HepG2 (cell line): ENCODE results near the gene NTM. TPM values are rescaled to one million over a fixed set of nuclear protein-coding genes. Genes with fewer than 3 reads are reported as not detected.

Experiments
- ATAC-seq: fragments of 200-7000 bp; cut with Tn5 transposase; 3 replicates; pipeline ENCODE4 v1.9.1; 2020; ENCODE audit warnings: mild to moderate bottlenecking, moderate library complexity
- BruUV-seq: library from RNA; stranded (reverse); fragments of 400-500 nt; replicated peaks from 2 replicates; lab custom pipeline; 2021; lab: Mats Ljungman, UMichigan
- CTCF ChIA-PET: fragments of 300-600 bp; formaldehyde crosslinking; extraction: SDS; loops from one replicate; lab custom pipeline; 2021; ENCODE audit warnings: low total read pairs, inconsistent platforms, low intra/inter-chr PET ratio; lab: Yijun Ruan, JAX
- POLR2A ChIA-PET: fragments of 350-600 bp; sonication (Branson Sonifier 250); formaldehyde crosslinking; loops from one replicate; lab custom pipeline; 2020; ENCODE audit warnings: antibody characterized with exemption, inconsistent platforms; lab: Yijun Ruan, JAX
- DNase-seq: peaks from one replicate; pipeline ENCODE4 v3.0.0-alpha.2; 2015; ENCODE audit warnings: low spot score
- FAIRE-seq: peaks from 3 replicates; lab custom pipeline; 2011; peaks lifted over from hg19 to GRCh38; lab: Jason Lieb, UNC
- H2AFZ ChIP-seq: one replicate; pipeline ENCODE4 v1.6.1; 2011; ENCODE audit warnings: low read length, inconsistent platforms
- H3K27ac ChIP-seq: fragments of 300-600 bp; 3 replicates; pipeline ENCODE4 v1.8.0; 2011; ENCODE audit warnings: mixed run types, mild to moderate bottlenecking, mixed read lengths, low read length, inconsistent platforms; ENCODE audit not compliant: insufficient read depth; ENCODE audit errors: extremely low read length
- H3K27me3 ChIP-seq, 2 experiments: fragments of 200-600 bp in 1 of 2; 2 replicates in 1 of 2; 3 replicates in 1 of 2; pipeline versions ENCODE4 v1.6.0 to v1.8.0; 2011; ENCODE audit warnings: low read length in 2 of 2, mild to moderate bottlenecking in 2 of 2, moderate library complexity in 2 of 2, inconsistent platforms in 1 of 2; ENCODE audit not compliant: insufficient read depth in 2 of 2, control insufficient read depth in 1 of 2
- H3K36me3 ChIP-seq, 2 experiments: fragments of 200-600 bp in 1 of 2; replicated peaks in 1 of 2; 2 replicates in 1 of 2; 3 replicates in 1 of 2; pipeline versions ENCODE4 v1.5.1 to v1.8.0; 2011; ENCODE audit warnings: low read length in 2 of 2, inconsistent platforms in 1 of 2; ENCODE audit not compliant: insufficient read depth in 2 of 2, control insufficient read depth in 1 of 2
- H3K4me1 ChIP-seq: 2 replicates; pipeline ENCODE4 v1.5.1; 2012; ENCODE audit warnings: low read length, inconsistent platforms; ENCODE audit not compliant: insufficient read depth
- H3K4me2 ChIP-seq: 2 replicates; pipeline ENCODE4 v1.6.0; 2011; ENCODE audit warnings: low read depth, low read length, inconsistent platforms
- H3K4me3 ChIP-seq, 3 experiments: fragments of 200-600 bp in 1 of 3; sonication (generic), shearing (Covaris generic) in 1 of 3; replicated peaks in 1 of 3; 2 replicates each; pipeline ENCODE4 v1.5.1; 2011 to 2016; ENCODE audit warnings: low read length in 3 of 3, inconsistent platforms in 2 of 3, low read depth in 2 of 3, mild to moderate bottlenecking in 2 of 3, control low read depth in 1 of 3, mixed read lengths in 1 of 3; ENCODE audit not compliant: insufficient read depth in 1 of 3
- H3K79me2 ChIP-seq: one replicate; pipeline ENCODE4 v1.6.1; 2011; ENCODE audit warnings: low read length, inconsistent platforms; ENCODE audit not compliant: insufficient read depth
- H3K9ac ChIP-seq: 2 replicates; pipeline ENCODE4 v1.6.0; 2011; ENCODE audit warnings: mild to moderate bottlenecking, low read depth, low read length, inconsistent platforms; ENCODE audit not compliant: insufficient read depth
- H3K9me3 ChIP-seq: 2 replicates; pipeline ENCODE4 v1.5.1; 2012; ENCODE audit warnings: mild to moderate bottlenecking, low read length
- H4K20me1 ChIP-seq: 2 replicates; pipeline ENCODE4 v1.6.0; 2011; ENCODE audit warnings: inconsistent platforms, mild to moderate bottlenecking, low read length, moderate library complexity; ENCODE audit not compliant: insufficient read depth
- ARID3A ChIP-seq: IDR thresholded peaks from 2 replicates; pipeline ENCODE4 v1.6.1; 2012; ENCODE audit warnings: low read depth, low read length, improper control_type of control experiment
- CENPX ChIP-seq: sonication (generic); formaldehyde crosslinking; IDR thresholded peaks from 2 replicates; pipeline ENCODE4 v1.9.0; 2021; ENCODE audit warnings: mild to moderate bottlenecking, missing genetic modification reagents, moderate library complexity
- DPF2 ChIP-seq: sonication (generic); formaldehyde crosslinking; IDR thresholded peaks from 2 replicates; pipeline ENCODE4 v1.4.0; 2020; ENCODE audit warnings: mild to moderate bottlenecking, low read depth, missing genetic modification reagents, borderline replicate concordance
- HNF1A ChIP-seq, 2 experiments: sonication (generic) in 1 of 2; formaldehyde crosslinking in 1 of 2; IDR thresholded peaks; 2 replicates each; pipeline versions ENCODE4 v1.4.0 to v1.6.1; 2016 to 2020; ENCODE audit warnings: borderline replicate concordance in 1 of 2, low read depth in 1 of 2, mild to moderate bottlenecking in 1 of 2, missing genetic modification reagents in 1 of 2
- HNRNPL ChIP-seq: fragments of 200-400 bp; formaldehyde crosslinking; IDR thresholded peaks from 2 replicates; pipeline ENCODE4 v1.6.1; 2017; ENCODE audit warnings: mild to moderate bottlenecking, low read depth, low read length
- MXD4 ChIP-seq: IDR thresholded peaks from 2 replicates; pipeline ENCODE4 v1.6.1; 2016; ENCODE audit warnings: mild to moderate bottlenecking, missing biosample characterization, missing genetic modification reagents
- NFYB ChIP-seq: sonication (generic); formaldehyde crosslinking; IDR thresholded peaks from 2 replicates; pipeline ENCODE4 v1.4.0; 2020; ENCODE audit warnings: missing genetic modification reagents
- PCBP2 ChIP-seq: fragments of 200-400 bp; formaldehyde crosslinking; optimal IDR thresholded peaks from 2 replicates; pipeline ENCODE3; 2018; ENCODE audit warnings: low read length, low read depth; ENCODE audit not compliant: poor library complexity, severe bottlenecking
- SALL2 ChIP-seq: sonication (generic); formaldehyde crosslinking; IDR thresholded peaks from 2 replicates; pipeline ENCODE4 v1.8.1; 2023; ENCODE audit warnings: mild to moderate bottlenecking, missing genetic modification reagents, inconsistent platforms
- TFAP4 ChIP-seq: sonication (generic); IDR thresholded peaks from 2 replicates; pipeline ENCODE4 v1.6.1; 2016; ENCODE audit warnings: low read depth, borderline replicate concordance
- ZNF143 ChIP-seq: sonication (generic); formaldehyde crosslinking; IDR thresholded peaks from 2 replicates; pipeline ENCODE4 v1.4.0; 2020; ENCODE audit warnings: missing genetic modification reagents
- ZNF292 ChIP-seq: sonication (generic); formaldehyde crosslinking; IDR thresholded peaks from 2 replicates; pipeline ENCODE4 v1.8.1; 2022; ENCODE audit warnings: mild to moderate bottlenecking, low read depth, missing genetic modification reagents, borderline replicate concordance
- ZNF362 ChIP-seq: sonication (generic); formaldehyde crosslinking; IDR thresholded peaks from 2 replicates; pipeline ENCODE4 v1.4.0; 2020; ENCODE audit warnings: missing genetic modification reagents, mild to moderate bottlenecking, borderline replicate concordance
- ZSCAN22 ChIP-seq: sonication (generic); formaldehyde crosslinking; IDR thresholded peaks from 2 replicates; pipeline ENCODE4 v1.4.0; 2020; ENCODE audit warnings: mild to moderate bottlenecking, missing genetic modification reagents
- WGBS: methylation state at CpG from one replicate; pipeline ENCODE4 v1.1.6; 2017; ENCODE audit warnings: low lambda C conversion rate; 5-methylcytosine and 5-hydroxymethylcytosine counted together
- in situ Hi-C: cut with HindIII; loops from 2 replicates; pipeline ENCODE4 v1.10.0; 2017; ENCODE audit warnings: low pct_unique_long_range_greater_than_20kb; ENCODE audit not compliant: extremely low pct_ligation_motif_present
- intact Hi-C: fragments of 100-400 bp; cut with micrococcal nuclease; formaldehyde crosslinking; loops from one replicate; pipeline ENCODE4 v1.10.0; 2022; ENCODE audit not compliant: unreplicated experiment
- polyA plus RNA-seq, 8 experiments: library from polyadenylated mRNA; depleted of rRNA in 3 of 8; stranded (reverse) in 7 of 8; unstranded in 1 of 8; fragments of >200 nt; fragmentation: Illumina TruSeq in 4 of 8; extraction: Trizol in 4 of 8; gene quantifications; 2 replicates each; pipeline versions ENCODE4 v1.2.1 to v1.2.3, GENCODE V29; 2011 to 2016; ENCODE audit warnings: low read depth in 4 of 8, missing spikeins in 1 of 8, mixed read lengths in 1 of 8; ENCODE audit not compliant: insufficient read depth in 1 of 8
- total RNA-seq, 5 experiments: library from RNA; depleted of rRNA; stranded (reverse); fragments of >200 nt; fragmentation: Illumina TruSeq; extraction: Trizol; gene quantifications; 2 replicates each; pipeline ENCODE4 v1.2.3, GENCODE V29; 2016; ENCODE audit warnings: low read depth in 1 of 5

Gene NTM
- total and polyA plus RNA-seq, 2 of the 13 experiments (the other 11 are each of a cell fraction or from before 2014, with no cell fraction given) = not detected

GRCh38 chr11:132072044-132072857, 701.8 kb downstream of the NTM start:
- Histone ChIP-seq H3K27ac (no peak overlapping the region), H4K20me1 (no peaks in the 10 kb centered on the region), H3K9ac (no peak overlapping the region), H3K9me3 (peaks cover 41% of the 10 kb centered on the region), H3K27me3 (no peaks in the 10 kb centered on the region), H3K4me2 (no peak overlapping the region), H2AFZ (no peak overlapping the region), H3K79me2 (no peaks in the 10 kb centered on the region), H3K4me1 (no peaks in the 10 kb centered on the region), H3K36me3 (no peaks in the 10 kb centered on the region), H3K4me3 (no peak overlapping the region)
- DNase-seq (no peak), FAIRE-seq (no peak), ATAC-seq (no peak)
- 8% methylated on average over 6 of the region's 6 CpGs for WGBS
- in situ Hi-C loops (no loop called here), intact Hi-C loops (no loop called here)
- BruUV-seq = no TSS peak
- CTCF ChIA-PET = no interaction called here
- TF ChIP-seq ZNF362 (CRISPR knock-in tag) (no peak), TFAP4 (no peak), HNRNPL (no peak), PCBP2 (no peak), SALL2 (no peak), MXD4 (CRISPR knock-in tag) (no peak), CENPX (CRISPR knock-in tag) (no peak), NFYB (no peak), ZNF292 (CRISPR knock-in tag) (no peak), ZNF143 (CRISPR knock-in tag) (no peak), ZSCAN22 (no peak), DPF2 (CRISPR knock-in tag) (no peak), HNF1A (IDR thresholded peaks at IDR 0.05; ENCODE audit: low read depth) (no peak), HNF1A (CRISPR knock-in tag; IDR thresholded peaks at IDR 0.05; ENCODE audit: borderline replicate concordance) (no peak), ARID3A (no peak)
- POLR2A ChIA-PET = no interaction called here
